ENCODE results near the gene CAD. TPM values are rescaled to one million over a fixed set of nuclear protein-coding genes. Genes with fewer than 3 reads are reported as not detected.
"Not testable (repeated sequence)": the region's sequence is repeated elsewhere in the genome, so short reads cannot be mapped to it uniquely, and the experiment has no call there.

CAD gene
- total RNA-seq, 1 donor from 2014 or later, result 56.5 TPM

- DNase-seq (ENCODE audit: extremely low read depth, low read depth, low spot score), result not testable (repeated sequence)
Observed at GRCh38 chr2:27198068-27198467, 19.1 kb upstream of the CAD start.

DNA sequence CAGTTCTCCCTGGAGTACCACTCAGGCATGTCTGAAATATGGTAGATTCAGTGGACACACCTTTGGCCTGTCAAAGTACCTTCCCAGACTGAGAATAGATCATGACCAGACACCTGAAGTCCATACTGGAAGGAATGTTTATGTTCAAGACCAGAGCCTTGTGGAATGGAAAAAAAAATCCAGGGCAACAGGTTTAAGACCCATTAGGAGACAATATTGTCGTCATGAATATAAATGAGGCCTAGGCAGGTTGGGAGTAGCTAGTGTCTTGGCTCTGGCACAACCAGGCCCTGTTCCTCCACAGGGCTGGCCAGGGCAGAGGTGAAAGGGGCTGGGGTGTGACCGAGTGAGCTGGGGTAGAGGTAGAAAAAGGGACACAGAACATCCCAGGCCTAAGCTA, 18.5 kb upstream of the CAD start:
- no peak for DNase-seq (ENCODE audit: extremely low read depth, low read depth, low spot score)

DNA sequence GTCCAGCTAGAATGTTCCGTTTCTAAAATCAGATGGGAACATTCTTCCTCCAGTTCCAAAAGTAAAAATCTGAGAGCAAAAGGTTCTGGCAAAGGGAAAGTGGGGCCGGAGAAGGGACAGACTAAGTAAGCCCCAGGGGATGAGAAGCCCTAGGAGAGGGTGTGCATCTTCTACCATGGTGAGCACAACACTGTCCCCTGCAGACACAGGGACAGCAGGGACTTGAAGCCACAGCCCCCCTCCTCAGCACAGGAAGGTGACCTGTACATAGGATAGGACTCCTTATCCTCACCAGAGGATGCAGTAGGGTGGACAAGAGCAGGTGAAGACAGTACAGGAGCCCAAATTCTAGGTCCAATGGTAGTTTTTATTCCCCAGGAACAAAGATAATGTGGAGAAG, 17.9 kb upstream of the CAD start:
- DNase-seq (ENCODE audit: extremely low read depth, low read depth, low spot score), result no peak

GRCh38 chr2:27201675-27202074, 15.5 kb upstream of the CAD start:
- DNase-seq (ENCODE audit: extremely low read depth, low read depth, low spot score), result no peak

DNA sequence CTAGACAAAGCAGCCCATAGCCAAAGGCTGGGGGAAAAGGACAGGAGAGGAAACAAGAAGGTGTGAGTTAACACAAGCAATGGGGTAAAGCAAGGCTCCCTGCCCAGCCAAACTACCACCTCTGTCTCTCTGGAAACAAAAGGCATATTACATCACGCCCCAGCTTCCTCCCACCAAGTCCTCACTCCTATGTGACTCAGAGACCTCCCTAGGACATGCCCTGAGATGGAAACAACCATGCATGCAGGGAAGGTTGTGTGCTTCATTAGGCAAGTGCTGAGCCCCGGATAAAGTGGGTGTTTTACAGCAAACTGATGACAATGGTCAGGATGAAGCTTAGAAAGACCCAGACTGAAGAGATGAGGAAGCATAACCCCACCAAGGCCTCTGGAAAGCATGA, 14.3 kb upstream of the CAD start:
- no peak for DNase-seq (ENCODE audit: extremely low read depth, low read depth, low spot score)

DNA sequence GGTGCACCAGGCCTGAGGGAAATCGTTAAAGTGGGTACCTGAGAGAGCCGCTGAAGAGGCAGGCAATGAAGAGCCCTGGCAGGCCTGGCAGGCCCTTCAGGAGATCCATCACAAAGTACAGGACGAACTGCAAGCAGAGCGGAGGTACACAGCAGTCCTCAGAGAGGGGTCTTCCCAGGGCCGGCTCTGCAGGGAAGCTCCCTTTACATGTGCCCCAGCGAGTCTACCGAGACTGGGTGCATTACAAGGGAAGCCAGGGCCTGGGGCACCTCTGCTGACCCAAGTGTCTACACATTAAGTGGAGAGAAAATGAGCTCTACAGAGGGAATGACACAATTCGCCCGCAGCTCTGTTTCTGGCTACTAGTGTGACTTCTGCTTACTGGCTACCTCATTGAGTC, 13.4 kb upstream of the CAD start:
- no peak for DNase-seq (ENCODE audit: extremely low read depth, low read depth, low spot score)

- no peak for DNase-seq (ENCODE audit: extremely low read depth, low read depth, low spot score)
Observed at GRCh38 chr2:27204566-27204965, 12.6 kb upstream of the CAD start.

DNA sequence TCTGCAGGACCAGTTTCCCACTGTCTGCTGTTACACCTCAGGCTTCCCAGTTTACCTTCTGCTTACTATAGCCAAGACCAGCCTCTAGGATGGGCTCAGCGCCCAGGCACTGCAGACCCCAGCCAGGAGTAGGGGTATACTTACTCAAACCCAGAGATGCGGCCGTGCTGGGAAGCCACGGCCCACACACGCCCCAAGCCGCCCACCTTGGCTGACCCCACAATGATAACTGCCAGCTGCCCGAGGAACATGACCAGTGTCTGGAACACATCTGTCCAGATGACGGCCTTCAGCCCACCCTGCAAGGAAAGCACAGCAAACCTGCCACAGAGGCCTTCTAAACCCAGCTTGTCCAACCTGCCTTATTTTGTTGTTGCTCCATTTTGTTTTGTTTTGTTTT, 12.0 kb upstream of the CAD start:
- DNase-seq (ENCODE audit: extremely low read depth, low read depth, low spot score), result no peak

- DNase-seq (ENCODE audit: extremely low read depth, low read depth, low spot score), result no peak
Observed at GRCh38 chr2:27206346-27206745, 10.8 kb upstream of the CAD start.

DNA sequence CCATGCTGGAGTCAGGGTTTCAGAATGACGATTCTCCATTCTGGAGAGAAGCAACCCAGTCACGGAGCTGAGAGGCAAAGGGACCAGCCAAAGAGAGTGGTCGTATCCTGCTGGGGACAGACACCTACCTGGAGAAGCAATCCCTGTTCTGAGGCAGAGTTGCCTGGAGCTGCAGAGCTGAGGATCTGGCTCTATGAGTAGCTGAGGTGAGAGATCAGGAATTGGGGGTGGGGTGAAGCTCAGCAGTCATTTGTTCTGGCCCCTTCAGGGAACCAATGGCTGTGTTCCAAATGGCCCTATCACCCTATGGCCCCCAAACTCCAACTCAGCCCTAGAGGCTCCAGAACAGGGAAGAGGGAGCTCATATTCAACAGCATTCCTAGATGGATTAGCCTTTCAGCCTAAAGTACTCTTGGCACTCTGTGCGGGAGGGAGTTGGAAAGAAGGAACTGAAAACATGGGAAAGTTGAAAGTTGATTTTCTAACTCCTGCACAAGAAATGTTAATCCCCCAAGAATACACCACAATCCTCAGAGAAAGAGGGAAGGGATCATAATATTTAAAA, 8.6 kb upstream of the CAD start:
- DNase-seq (ENCODE audit: extremely low read depth, low read depth, low spot score), result no peak

- DNase-seq (ENCODE audit: extremely low read depth, low read depth, low spot score), result no peak
Observed at GRCh38 chr2:27209621-27210401, 7.4 kb upstream of the CAD start.

DNA sequence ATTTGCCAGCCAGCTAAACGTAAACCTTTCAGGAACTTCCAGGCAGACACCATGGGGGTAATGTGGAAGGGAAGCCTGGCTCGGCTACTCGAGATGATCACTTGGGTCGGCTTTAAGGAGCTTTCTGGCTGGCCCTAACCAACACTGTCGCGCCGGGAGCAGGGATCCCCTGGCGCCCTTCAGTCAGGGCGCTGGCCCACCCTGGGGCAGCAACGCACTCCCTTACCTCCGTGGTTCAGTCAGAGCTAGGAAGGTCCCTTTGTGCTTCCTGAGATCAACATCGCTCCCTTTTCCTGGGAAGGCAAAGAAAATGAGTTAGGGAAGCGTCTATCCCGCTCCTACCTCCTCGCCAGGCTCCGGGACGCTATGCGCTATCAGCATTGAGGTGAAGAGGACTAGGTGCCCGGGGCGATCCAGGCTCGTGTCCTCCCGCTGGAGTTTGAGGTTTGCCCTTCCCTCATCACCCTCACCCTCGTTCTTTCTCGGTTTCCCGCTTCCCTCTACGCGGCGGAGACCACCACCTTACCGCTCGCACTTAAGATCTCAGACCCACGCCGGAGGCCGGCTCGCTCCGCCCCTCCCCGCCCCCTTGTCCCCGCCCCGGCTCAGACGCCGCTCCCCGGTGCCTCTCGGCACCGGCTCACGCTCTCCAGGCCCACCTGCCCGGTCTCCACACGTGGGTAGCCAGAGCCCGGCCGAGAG, 5.8 kb upstream of the CAD start:
- no peak for DNase-seq (ENCODE audit: extremely low read depth, low read depth, low spot score)

GRCh38 chr2:27211943-27212625, 5.1 kb upstream of the CAD start, which contains the start of the genes ATRAID and SLC5A6:
Gene ATRAID (plus strand): TSS chr2:27212041. CDS start chr2:27212369, 328 bp downstream.
Gene SLC5A6 (minus strand): TSS chr2:27212268. CDS start chr2:27207650, 4,618 bp downstream.
- DNase-seq (ENCODE audit: extremely low read depth, low read depth, low spot score), result no peak

GRCh38 chr2:27212626-27213471, 4.3 kb upstream of the CAD start:
- no peak for DNase-seq (ENCODE audit: extremely low read depth, low read depth, low spot score)

DNA sequence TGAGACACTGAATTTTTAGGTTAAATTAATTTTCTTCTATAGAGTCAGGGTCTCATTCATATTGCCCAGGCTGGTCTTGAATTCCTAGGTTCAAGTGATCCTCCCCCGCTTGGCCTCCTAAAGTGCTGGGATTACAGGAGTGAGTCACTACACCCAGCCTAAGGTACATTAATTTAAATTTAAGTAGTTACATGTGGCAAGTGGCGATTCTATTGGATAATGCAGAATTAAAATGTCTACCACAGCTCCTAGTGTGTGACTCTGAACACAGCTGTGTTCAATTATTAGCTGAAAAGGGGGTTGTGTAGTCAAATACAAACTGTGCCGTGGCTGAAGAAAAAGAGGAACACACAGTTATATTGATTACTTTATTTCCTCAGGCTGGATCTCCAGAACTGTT, 2.2 kb upstream of the CAD start:
- DNase-seq (ENCODE audit: extremely low read depth, low read depth, low spot score), result no peak

GRCh38 chr2:27216416-27217137, 592 bp upstream of the CAD start:
- DNase-seq (ENCODE audit: extremely low read depth, low read depth, low spot score), result no peak

DNA sequence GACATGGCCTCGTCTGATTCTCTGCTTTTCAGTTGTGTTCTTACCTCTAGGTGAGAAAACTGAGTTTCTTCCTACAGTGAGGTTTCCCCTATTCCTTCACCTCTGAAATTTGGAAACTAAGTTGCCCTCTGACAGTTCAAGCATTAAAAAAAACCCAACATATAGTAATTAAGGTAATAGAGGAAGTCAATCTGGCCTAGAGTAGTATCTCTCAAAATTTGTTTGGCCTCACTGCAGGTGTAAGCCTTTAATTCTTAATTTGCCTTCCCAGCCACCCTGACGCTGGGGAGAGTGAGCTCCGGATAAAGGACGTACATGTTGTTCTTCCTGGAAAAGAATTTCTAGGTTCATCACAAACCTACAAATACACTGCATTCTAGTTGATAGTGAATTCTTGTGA, 1.4 kb downstream of the CAD start:
- DNase-seq (ENCODE audit: extremely low read depth, low read depth, low spot score), result no peak

GRCh38 chr2:27219091-27219490, 1.9 kb downstream of the CAD start:
- no peak for DNase-seq (ENCODE audit: extremely low read depth, low read depth, low spot score)

DNA sequence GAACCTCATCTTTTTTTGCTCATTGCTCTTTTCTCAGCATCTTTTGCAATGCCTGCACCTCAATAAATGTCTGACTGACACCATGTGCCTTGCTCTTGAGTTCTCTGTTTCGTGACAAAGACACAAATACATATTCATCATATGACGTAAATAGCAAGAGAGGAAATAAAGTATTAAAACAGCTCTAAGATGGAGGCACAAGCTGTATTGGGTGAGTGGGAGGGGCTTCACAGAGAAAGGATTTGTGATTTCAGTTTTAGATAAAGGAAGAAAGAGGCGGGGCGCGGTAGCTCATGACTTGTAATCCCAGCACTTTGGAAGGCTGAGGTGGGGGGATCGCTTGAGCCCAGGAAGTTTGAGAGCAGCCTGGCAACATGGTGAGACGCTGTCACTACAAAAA, 2.9 kb downstream of the CAD start:
- DNase-seq (ENCODE audit: extremely low read depth, low read depth, low spot score), result no peak

GRCh38 chr2:27221166-27221565, 4.0 kb downstream of the CAD start:
- DNase-seq (ENCODE audit: extremely low read depth, low read depth, low spot score), result no peak
